HepG2 (cell line): Measurements from ENCODE around the gene BCL11B. TPM values are rescaled to one million over a fixed set of nuclear protein-coding genes. Genes with fewer than 3 reads are reported as not detected.

Experiments used
- ATAC-seq: fragments of 200-7000 bp; cut with Tn5 transposase; 3 replicates; pipeline ENCODE4 v1.9.1; 2020; ENCODE audit warnings: mild to moderate bottlenecking, moderate library complexity
- BruUV-seq: library from RNA; stranded (reverse); fragments of 400-500 nt; replicated peaks from 2 replicates; lab custom pipeline; 2021; lab: Mats Ljungman, UMichigan
- CTCF ChIA-PET: fragments of 300-600 bp; formaldehyde crosslinking; extraction: SDS; loops from one replicate; lab custom pipeline; 2021; ENCODE audit warnings: low total read pairs, inconsistent platforms, low intra/inter-chr PET ratio; lab: Yijun Ruan, JAX
- POLR2A ChIA-PET: fragments of 350-600 bp; sonication (Branson Sonifier 250); formaldehyde crosslinking; loops from one replicate; lab custom pipeline; 2020; ENCODE audit warnings: antibody characterized with exemption, inconsistent platforms; lab: Yijun Ruan, JAX
- DNase-seq: peaks from one replicate; pipeline ENCODE4 v3.0.0-alpha.2; 2015; ENCODE audit warnings: low spot score
- FAIRE-seq: peaks from 3 replicates; lab custom pipeline; 2011; peaks lifted over from hg19 to GRCh38; lab: Jason Lieb, UNC
- H2AFZ ChIP-seq: one replicate; pipeline ENCODE4 v1.6.1; 2011; ENCODE audit warnings: low read length, inconsistent platforms
- H3K27ac ChIP-seq: fragments of 300-600 bp; 3 replicates; pipeline ENCODE4 v1.8.0; 2011; ENCODE audit warnings: mixed run types, mild to moderate bottlenecking, mixed read lengths, low read length, inconsistent platforms; ENCODE audit not compliant: insufficient read depth; ENCODE audit errors: extremely low read length
- H3K27me3 ChIP-seq, 2 experiments: fragments of 200-600 bp in 1 of 2; 2 replicates in 1 of 2; 3 replicates in 1 of 2; pipeline versions ENCODE4 v1.6.0 to v1.8.0; 2011; ENCODE audit warnings: low read length in 2 of 2, mild to moderate bottlenecking in 2 of 2, moderate library complexity in 2 of 2, inconsistent platforms in 1 of 2; ENCODE audit not compliant: insufficient read depth in 2 of 2, control insufficient read depth in 1 of 2
- H3K36me3 ChIP-seq, 2 experiments: fragments of 200-600 bp in 1 of 2; replicated peaks in 1 of 2; 2 replicates in 1 of 2; 3 replicates in 1 of 2; pipeline versions ENCODE4 v1.5.1 to v1.8.0; 2011; ENCODE audit warnings: low read length in 2 of 2, inconsistent platforms in 1 of 2; ENCODE audit not compliant: insufficient read depth in 2 of 2, control insufficient read depth in 1 of 2
- H3K4me1 ChIP-seq: 2 replicates; pipeline ENCODE4 v1.5.1; 2012; ENCODE audit warnings: low read length, inconsistent platforms; ENCODE audit not compliant: insufficient read depth
- H3K4me2 ChIP-seq: 2 replicates; pipeline ENCODE4 v1.6.0; 2011; ENCODE audit warnings: low read depth, low read length, inconsistent platforms
- H3K4me3 ChIP-seq, 3 experiments: fragments of 200-600 bp in 1 of 3; sonication (generic), shearing (Covaris generic) in 1 of 3; replicated peaks in 1 of 3; 2 replicates each; pipeline ENCODE4 v1.5.1; 2011 to 2016; ENCODE audit warnings: low read length in 3 of 3, inconsistent platforms in 2 of 3, low read depth in 2 of 3, mild to moderate bottlenecking in 2 of 3, control low read depth in 1 of 3, mixed read lengths in 1 of 3; ENCODE audit not compliant: insufficient read depth in 1 of 3
- H3K79me2 ChIP-seq: one replicate; pipeline ENCODE4 v1.6.1; 2011; ENCODE audit warnings: low read length, inconsistent platforms; ENCODE audit not compliant: insufficient read depth
- H3K9ac ChIP-seq: 2 replicates; pipeline ENCODE4 v1.6.0; 2011; ENCODE audit warnings: mild to moderate bottlenecking, low read depth, low read length, inconsistent platforms; ENCODE audit not compliant: insufficient read depth
- H3K9me3 ChIP-seq: 2 replicates; pipeline ENCODE4 v1.5.1; 2012; ENCODE audit warnings: mild to moderate bottlenecking, low read length
- H4K20me1 ChIP-seq: 2 replicates; pipeline ENCODE4 v1.6.0; 2011; ENCODE audit warnings: inconsistent platforms, mild to moderate bottlenecking, low read length, moderate library complexity; ENCODE audit not compliant: insufficient read depth
- EED ChIP-seq: sonication (generic); formaldehyde crosslinking; IDR thresholded peaks from 2 replicates; pipeline ENCODE4 v1.5.0; 2020; ENCODE audit warnings: mild to moderate bottlenecking, missing genetic modification reagents
- FOSL1 ChIP-seq: sonication (generic); formaldehyde crosslinking; IDR thresholded peaks from 2 replicates; pipeline ENCODE4 v1.9.0; 2021; ENCODE audit warnings: missing genetic modification reagents, borderline replicate concordance
- FUBP1 ChIP-seq: sonication (generic); formaldehyde crosslinking; IDR thresholded peaks from 2 replicates; pipeline ENCODE4 v1.5.1; 2020; ENCODE audit warnings: missing genetic modification reagents, mild to moderate bottlenecking, borderline replicate concordance
- MTERF4 ChIP-seq: sonication (generic); formaldehyde crosslinking; IDR thresholded peaks from 2 replicates; pipeline ENCODE4 v1.8.0; 2023; ENCODE audit warnings: mild to moderate bottlenecking, missing genetic modification reagents
- NKX3-1 ChIP-seq: sonication (generic); formaldehyde crosslinking; IDR thresholded peaks from 2 replicates; pipeline ENCODE4 v1.5.0; 2020; ENCODE audit warnings: missing genetic modification reagents
- PLRG1 ChIP-seq: fragments of 450-650 bp; conservative IDR thresholded peaks from 2 replicates; pipeline ENCODE4 v1.6.1; 2016
- SOX5 ChIP-seq: IDR thresholded peaks from 2 replicates; pipeline ENCODE4 v1.6.1; 2016; ENCODE audit warnings: borderline replicate concordance
- SRSF1 ChIP-seq: fragments of 200-400 bp; formaldehyde crosslinking; optimal IDR thresholded peaks from 2 replicates; pipeline ENCODE3; 2017; ENCODE audit warnings: mild to moderate bottlenecking, low read depth, low read length, moderate library complexity
- ZHX1 ChIP-seq: sonication (generic); formaldehyde crosslinking; IDR thresholded peaks from 2 replicates; pipeline ENCODE4 v1.8.1; 2022; ENCODE audit warnings: low read depth, mild to moderate bottlenecking, missing genetic modification reagents
- ZNF543 ChIP-seq: sonication (generic); formaldehyde crosslinking; IDR thresholded peaks from 2 replicates; pipeline ENCODE4 v1.4.0; 2020; ENCODE audit warnings: mild to moderate bottlenecking, missing genetic modification reagents
- ZNF597 ChIP-seq: sonication (generic); formaldehyde crosslinking; IDR thresholded peaks from 2 replicates; pipeline ENCODE4 v1.5.0; 2020; ENCODE audit warnings: missing genetic modification reagents
- ZSCAN25 ChIP-seq: sonication (generic); formaldehyde crosslinking; IDR thresholded peaks from 2 replicates; pipeline ENCODE4 v1.8.0; 2022; ENCODE audit warnings: mild to moderate bottlenecking, missing genetic modification reagents
- WGBS: methylation state at CpG from one replicate; pipeline ENCODE4 v1.1.6; 2017; ENCODE audit warnings: low lambda C conversion rate; 5-methylcytosine and 5-hydroxymethylcytosine counted together
- in situ Hi-C: cut with HindIII; loops from 2 replicates; pipeline ENCODE4 v1.10.0; 2017; ENCODE audit warnings: low pct_unique_long_range_greater_than_20kb; ENCODE audit not compliant: extremely low pct_ligation_motif_present
- intact Hi-C: fragments of 100-400 bp; cut with micrococcal nuclease; formaldehyde crosslinking; loops from one replicate; pipeline ENCODE4 v1.10.0; 2022; ENCODE audit not compliant: unreplicated experiment
- polyA plus RNA-seq, 8 experiments: library from polyadenylated mRNA; depleted of rRNA in 3 of 8; stranded (reverse) in 7 of 8; unstranded in 1 of 8; fragments of >200 nt; fragmentation: Illumina TruSeq in 4 of 8; extraction: Trizol in 4 of 8; gene quantifications; 2 replicates each; pipeline versions ENCODE4 v1.2.1 to v1.2.3, GENCODE V29; 2011 to 2016; ENCODE audit warnings: low read depth in 4 of 8, missing spikeins in 1 of 8, mixed read lengths in 1 of 8; ENCODE audit not compliant: insufficient read depth in 1 of 8
- total RNA-seq, 5 experiments: library from RNA; depleted of rRNA; stranded (reverse); fragments of >200 nt; fragmentation: Illumina TruSeq; extraction: Trizol; gene quantifications; 2 replicates each; pipeline ENCODE4 v1.2.3, GENCODE V29; 2016; ENCODE audit warnings: low read depth in 1 of 5

BCL11B gene
- total and polyA plus RNA-seq, 2 of the 13 experiments (the other 11 are each of a cell fraction or from before 2014, with no cell fraction given), result not detected

GRCh38 chr14:99158646-99159165 is 113.3 kb downstream of the BCL11B start:
- Histone ChIP-seq H3K4me2 (no peak overlapping the region), H4K20me1 (no peaks in the 10 kb centered on the region), H3K79me2 (no peaks in the 10 kb centered on the region), H3K9ac (no peak overlapping the region), H3K27ac (no peak overlapping the region), H3K27me3 (peaks cover 0 to 6% of the 10 kb centered on the region in 2 experiments; a peak in 1 of 5 replicates), H3K4me3 (no peak overlapping the region), H3K36me3 (no peaks in the 10 kb centered on the region), H3K4me1 (no peaks in the 10 kb centered on the region), H2AFZ (no peak overlapping the region), H3K9me3 (no peaks in the 10 kb centered on the region)
- POLR2A ChIA-PET, result no interaction called here
- BruUV-seq, result no TSS peak
- no peak for FAIRE-seq
- WGBS, result 4% methylated on average over 6 of the region's 7 CpGs
- TF ChIP-seq NKX3-1, result no peak
- TF ChIP-seq PLRG1, result no peak
- TF ChIP-seq EED (CRISPR knock-in tag), result no peak
- in situ Hi-C loops (no loop called here), intact Hi-C loops (no loop called here)
- no peak for DNase-seq
- no peak for ATAC-seq
- CTCF ChIA-PET, result no interaction called here

DNA sequence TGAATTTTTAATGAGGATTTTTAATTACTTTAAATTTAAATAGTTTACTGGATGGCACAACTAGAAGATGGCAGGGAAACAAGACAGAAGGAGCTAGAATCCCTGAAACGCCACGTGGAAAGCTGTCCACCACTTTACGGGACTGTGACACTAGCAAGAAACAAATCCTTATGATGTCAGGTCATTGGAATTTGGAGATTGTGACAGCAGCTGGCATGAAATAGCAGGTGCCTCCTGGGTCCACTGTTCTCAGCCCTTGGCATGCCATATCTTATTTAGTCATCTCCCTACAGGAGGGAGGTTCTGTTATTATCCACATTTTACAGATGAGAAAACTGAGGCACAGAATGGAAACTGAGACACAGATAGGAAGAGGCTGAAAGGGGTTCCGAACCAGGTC is 113.8 kb downstream of the BCL11B start:
- Histone ChIP-seq H4K20me1 (no peaks in the 10 kb centered on the region), H3K27me3 (peaks cover 0 to 6% of the 10 kb centered on the region in 2 experiments; a peak in 1 of 5 replicates), H3K4me2 (no peak overlapping the region), H3K9ac (no peak overlapping the region), H3K36me3 (no peaks in the 10 kb centered on the region), H3K27ac (no peak overlapping the region), H3K9me3 (no peaks in the 10 kb centered on the region), H2AFZ (no peak overlapping the region), H3K79me2 (no peaks in the 10 kb centered on the region), H3K4me3 (no peak overlapping the region), H3K4me1 (no peaks in the 10 kb centered on the region)
- POLR2A ChIA-PET, result no interaction called here
- CTCF ChIA-PET, result no interaction called here
- BruUV-seq, result no TSS peak
- ATAC-seq (no peak), DNase-seq (no peak), FAIRE-seq (no peak)
- intact Hi-C loops (no loop called here), in situ Hi-C loops (no loop called here)
- no peak for TF ChIP-seq SOX5 (CRISPR knock-in tag)
- TF ChIP-seq SRSF1, result no peak
- TF ChIP-seq ZNF543 (CRISPR knock-in tag), result no peak
- no peak for TF ChIP-seq FUBP1
- no peak for TF ChIP-seq MTERF4 (CRISPR knock-in tag)
- no peak for TF ChIP-seq ZNF597 (CRISPR knock-in tag)
- TF ChIP-seq ZHX1 (CRISPR knock-in tag), result no peak
- no peak for TF ChIP-seq FOSL1
- no peak for TF ChIP-seq ZSCAN25 (CRISPR knock-in tag)
- 12% methylated on average over 4 of the region's 4 CpGs for WGBS
